ENCODE data around the gene ZNF808. TPM values are rescaled to one million over a fixed set of nuclear protein-coding genes. Genes with fewer than 3 reads are reported as not detected.
"Not testable (repeated sequence)": the region's sequence is repeated elsewhere in the genome, so short reads cannot be mapped to it uniquely, and the experiment has no call there.

Gene ZNF808
- polyA plus RNA-seq, 4 donors, result 1.1 to 15.2 (median 4.1) TPM

DNA sequence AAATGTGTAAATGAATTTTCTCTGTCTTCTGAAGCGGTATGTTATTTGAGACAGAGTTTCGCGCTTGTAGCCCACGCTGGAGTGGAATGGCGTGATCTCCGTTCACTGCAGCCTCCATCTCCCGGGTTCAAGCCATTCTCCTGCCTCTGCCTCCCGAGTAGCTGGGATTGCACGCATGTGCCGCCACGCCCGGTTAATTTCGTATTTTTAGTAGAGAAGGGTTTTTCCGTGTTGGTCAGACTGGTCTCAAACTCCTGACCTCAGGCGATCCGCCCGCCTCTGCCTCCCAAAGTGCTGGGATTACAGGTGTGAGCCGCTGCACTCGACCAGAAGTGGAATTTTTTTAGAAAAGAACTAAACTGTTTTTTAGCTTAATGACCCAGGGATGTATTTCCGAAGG lies 3.4 kb upstream of the ZNF808 start:
- no peak for DNase-seq
- Histone ChIP-seq H3K4me3 (ENCODE audit: low read depth in 1 of 3, low read length in 3 of 3) (no peak overlapping the region), H3K9me3 (ENCODE audit: control insufficient read depth in 2 of 2, insufficient read depth in 1 of 2, low read depth in 1 of 2, low read length in 1 of 2) (peaks cover 3 to 24% of the 10 kb centered on the region in 2 donors), H3K27ac (ENCODE audit: low read depth in 1 of 3, low read length in 2 of 3) (no peak overlapping the region), H3K36me3 (ENCODE audit: control insufficient read depth in 3 of 3, insufficient read depth in 2 of 3, low read depth in 1 of 3, low read length in 3 of 3) (no peaks in the 10 kb centered on the region), H3K4me1 (ENCODE audit: control insufficient read depth in 3 of 3, insufficient read depth in 2 of 3, low read depth in 1 of 3, low read length in 2 of 3) (peaks cover 0 to 2% (median 0%) of the 10 kb centered on the region in 3 donors), H3K27me3 (ENCODE audit: control insufficient read depth in 3 of 3, insufficient read depth in 3 of 3, low read length in 3 of 3) (no peaks in the 10 kb centered on the region)
- 88 to 95% (median 89%) methylated on average over 20 of the region's 20 CpGs for WGBS, 3 donors
- no peak for FAIRE-seq

DNA sequence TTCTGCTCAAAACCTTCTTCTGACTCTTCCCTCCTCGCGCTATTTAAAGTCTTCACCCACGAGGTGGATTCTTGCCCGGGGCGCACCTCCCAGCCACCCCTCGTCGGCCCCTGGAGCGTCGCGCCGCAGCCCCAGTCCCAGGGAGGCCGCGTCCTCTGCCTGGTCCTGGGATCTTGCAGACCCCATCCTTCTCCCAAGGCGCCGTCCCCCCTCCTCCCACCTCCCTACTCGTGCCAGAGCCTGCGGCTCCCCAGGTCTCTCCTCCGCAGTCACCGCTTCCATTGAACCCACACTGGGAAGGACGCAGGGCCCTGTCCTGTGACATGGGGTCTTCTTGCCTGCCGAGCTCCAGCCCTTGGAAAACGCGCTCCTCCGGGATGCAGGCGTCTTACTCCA lies 486 bp downstream of the ZNF808 start:
- Histone ChIP-seq H3K4me3 (ENCODE audit: low read depth in 1 of 3, low read length in 3 of 3) (peak overlapping the region; percentile 87 to 93 (median 90)), H3K27ac (ENCODE audit: low read depth in 1 of 3, low read length in 2 of 3) (peak overlapping the region; percentile 89 to 98 (median 95)), H3K9me3 (ENCODE audit: control insufficient read depth in 2 of 2, insufficient read depth in 1 of 2, low read depth in 1 of 2, low read length in 1 of 2) (peaks cover 0 to 13% of the 10 kb centered on the region in 2 donors), H3K36me3 (ENCODE audit: control insufficient read depth in 3 of 3, insufficient read depth in 2 of 3, low read depth in 1 of 3, low read length in 3 of 3) (peaks cover 0 to 10% (median 0%) of the 10 kb centered on the region in 3 donors), H3K27me3 (ENCODE audit: control insufficient read depth in 3 of 3, insufficient read depth in 3 of 3, low read length in 3 of 3) (no peaks in the 10 kb centered on the region), H3K4me1 (ENCODE audit: control insufficient read depth in 3 of 3, insufficient read depth in 2 of 3, low read depth in 1 of 3, low read length in 2 of 3) (peaks cover 0 to 3% (median 0%) of the 10 kb centered on the region in 3 donors)
- FAIRE-seq, result no peak
- WGBS, 3 donors, result 1 to 2% (median 2%) methylated on average over 25 of the region's 25 CpGs
- peak in 1 of 2 donors; percentile 66 for DNase-seq

DNA sequence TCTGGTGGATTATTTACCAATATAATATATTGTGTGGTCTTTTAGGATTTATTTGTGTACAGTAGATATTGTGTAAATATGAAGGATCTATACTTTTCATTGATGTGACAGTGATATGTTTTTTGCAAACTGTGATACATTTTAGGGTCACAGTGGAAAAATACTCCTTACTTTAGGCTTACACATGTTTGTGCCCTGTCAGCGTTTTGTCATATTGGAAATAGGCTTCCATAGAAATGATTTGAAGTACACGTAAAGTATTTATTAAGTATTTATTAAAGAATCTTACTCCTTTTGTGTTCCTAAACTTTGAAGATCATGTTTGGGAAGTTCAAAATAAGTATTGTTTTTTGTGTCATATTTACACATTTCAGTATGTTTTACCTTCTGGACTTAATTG lies 5.0 kb downstream of the ZNF808 start:
- FAIRE-seq, result no peak

DNA sequence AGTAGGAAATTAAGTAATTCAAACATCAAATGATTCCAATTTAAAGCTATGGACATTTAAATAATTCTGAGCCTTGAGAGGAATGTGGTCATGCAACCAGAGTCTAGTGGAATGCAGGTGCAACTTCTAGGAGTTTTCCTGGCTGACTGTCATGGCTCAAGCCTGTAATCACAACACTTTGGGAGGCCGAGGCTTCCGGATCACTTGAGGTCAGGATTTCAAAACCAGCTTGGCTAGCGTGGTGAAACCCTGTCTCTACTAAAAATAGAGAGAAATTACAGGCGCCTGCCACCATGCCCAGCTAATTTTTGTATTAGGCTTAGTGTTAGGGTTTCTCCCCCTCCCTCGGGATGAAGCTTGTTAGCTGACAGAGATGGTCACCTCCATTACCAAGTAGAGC lies 6.4 kb downstream of the ZNF808 start:
- DNase-seq (no peak), FAIRE-seq (no peak)
- H3K4me1 ChIP-seq (ENCODE audit: control insufficient read depth in 3 of 3, insufficient read depth in 2 of 3, low read depth in 1 of 3, low read length in 2 of 3), result peaks cover 0 to 5% (median 3%) of the 10 kb centered on the region in 3 donors
- no peak overlapping the region for H3K27ac ChIP-seq (ENCODE audit: low read depth in 1 of 3, low read length in 2 of 3)
- H3K27me3 ChIP-seq (ENCODE audit: control insufficient read depth in 3 of 3, insufficient read depth in 3 of 3, low read length in 3 of 3), result no peaks in the 10 kb centered on the region
- H3K4me3 ChIP-seq (ENCODE audit: low read depth in 1 of 3, low read length in 3 of 3), result no peak overlapping the region
- WGBS, 3 donors, result 78 to 96% (median 83%) methylated on average over 5 of the region's 5 CpGs
- peaks cover 1 to 5% of the 10 kb centered on the region in 2 donors for H3K9me3 ChIP-seq (ENCODE audit: control insufficient read depth in 2 of 2, insufficient read depth in 1 of 2, low read depth in 1 of 2, low read length in 1 of 2)
- peaks cover 0 to 24% (median 13%) of the 10 kb centered on the region in 3 donors for H3K36me3 ChIP-seq (ENCODE audit: control insufficient read depth in 3 of 3, insufficient read depth in 2 of 3, low read depth in 1 of 3, low read length in 3 of 3)

More for the DNA sequence above, 5.0 kb downstream of the ZNF808 start:
- peaks cover 0 to 5% (median 3%) of the 10 kb centered on the region in 3 donors for H3K4me1 ChIP-seq (ENCODE audit: control insufficient read depth in 3 of 3, insufficient read depth in 2 of 3, low read depth in 1 of 3, low read length in 2 of 3)
- peaks cover 0 to 24% (median 13%) of the 10 kb centered on the region in 3 donors for H3K36me3 ChIP-seq (ENCODE audit: control insufficient read depth in 3 of 3, insufficient read depth in 2 of 3, low read depth in 1 of 3, low read length in 3 of 3)
- H3K27me3 ChIP-seq (ENCODE audit: control insufficient read depth in 3 of 3, insufficient read depth in 3 of 3, low read length in 3 of 3), result no peaks in the 10 kb centered on the region
- H3K9me3 ChIP-seq (ENCODE audit: control insufficient read depth in 2 of 2, insufficient read depth in 1 of 2, low read depth in 1 of 2, low read length in 1 of 2), result peaks cover 1 to 2% of the 10 kb centered on the region in 2 donors
- DNase-seq, result no peak
- H3K27ac ChIP-seq (ENCODE audit: low read depth in 1 of 3, low read length in 2 of 3), result no peak overlapping the region
- WGBS, 3 donors, result 97 to 100% (median 99%) methylated on average over 2 of the region's 2 CpGs
- no peak overlapping the region for H3K4me3 ChIP-seq (ENCODE audit: low read depth in 1 of 3, low read length in 3 of 3)

DNA sequence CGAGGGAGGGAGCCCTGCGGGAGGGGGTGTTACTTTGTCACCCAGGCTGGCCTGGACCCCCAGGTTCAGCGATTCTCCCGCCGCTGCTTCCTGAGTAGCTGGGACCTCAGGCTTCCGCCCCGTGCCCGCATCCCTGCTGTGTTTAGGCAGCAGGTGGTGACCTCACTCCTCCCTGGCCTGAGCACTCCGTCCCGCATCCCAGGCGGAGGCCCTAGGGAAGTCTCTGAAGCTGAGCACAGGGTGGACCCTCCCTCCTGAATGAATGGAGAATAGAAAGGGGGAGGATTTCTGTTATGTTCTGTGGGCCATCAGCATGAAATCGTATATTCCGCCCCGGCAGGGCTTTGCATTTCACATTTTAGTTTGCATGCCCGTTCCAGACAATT lies 7.9 kb downstream of the ZNF808 start:
- Histone ChIP-seq H3K9me3 (ENCODE audit: control insufficient read depth in 2 of 2, insufficient read depth in 1 of 2, low read depth in 1 of 2, low read length in 1 of 2) (peaks cover 1 to 16% of the 10 kb centered on the region in 2 donors), H3K27ac (ENCODE audit: low read depth in 1 of 3, low read length in 2 of 3) (peak overlapping the region in 2 of 3 donors; percentile 31 to 89), H3K36me3 (ENCODE audit: control insufficient read depth in 3 of 3, insufficient read depth in 2 of 3, low read depth in 1 of 3, low read length in 3 of 3) (peaks cover 0 to 31% (median 15%) of the 10 kb centered on the region in 3 donors), H3K4me3 (ENCODE audit: low read depth in 1 of 3, low read length in 3 of 3) (peak overlapping the region in 2 of 3 donors; percentile 10 to 70)
- H3K4me1 ChIP-seq (ENCODE audit: control insufficient read depth in 3 of 3, insufficient read depth in 2 of 3, low read depth in 1 of 3, low read length in 2 of 3); H3K27me3 ChIP-seq (ENCODE audit: control insufficient read depth in 3 of 3, insufficient read depth in 3 of 3, low read length in 3 of 3); DNase-seq; FAIRE-seq: not testable (repeated sequence)
- WGBS, 3 donors, result 19 to 78% (median 63%) methylated on average over 12 to 15 of the region's 15 CpGs

DNA sequence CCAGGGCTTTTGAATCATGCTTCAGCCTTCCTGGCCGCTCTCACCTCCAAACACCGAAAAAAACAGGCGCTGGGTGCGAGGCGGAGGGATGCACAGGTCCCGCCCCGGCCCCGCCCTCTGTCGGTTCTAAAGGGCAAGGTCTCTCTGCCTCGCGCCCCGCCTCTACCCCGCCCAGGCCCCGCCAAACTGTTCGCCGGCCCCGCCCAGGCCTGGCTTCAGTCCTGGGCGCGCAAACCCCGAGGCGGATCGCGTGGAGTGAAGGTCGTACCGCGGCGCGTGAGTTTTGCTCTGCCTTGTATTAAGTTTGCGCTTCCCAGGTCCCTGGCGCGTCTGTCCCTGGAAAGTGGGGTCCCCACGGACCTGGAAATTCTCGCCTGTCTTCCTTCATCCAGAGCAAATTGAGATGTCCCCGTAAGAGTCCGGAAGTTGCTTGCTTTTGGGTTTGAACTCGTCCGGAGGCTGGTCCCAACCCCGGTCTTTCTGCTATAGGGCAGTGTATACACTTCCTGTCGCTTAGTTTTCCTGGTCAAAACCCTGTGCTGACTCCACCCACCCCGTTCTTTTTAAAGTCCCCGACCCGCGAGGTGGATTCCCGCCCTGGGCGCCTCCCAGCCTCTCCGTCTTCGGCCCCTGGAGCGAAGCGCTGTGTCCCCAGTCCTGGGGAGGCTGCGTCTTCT lies 8.4 kb downstream of the ZNF808 start:
- Histone ChIP-seq H3K9me3 (ENCODE audit: control insufficient read depth in 2 of 2, insufficient read depth in 1 of 2, low read depth in 1 of 2, low read length in 1 of 2) (peaks cover 1 to 18% of the 10 kb centered on the region in 2 donors), H3K36me3 (ENCODE audit: control insufficient read depth in 3 of 3, insufficient read depth in 2 of 3, low read depth in 1 of 3, low read length in 3 of 3) (peaks cover 0 to 27% (median 16%) of the 10 kb centered on the region in 3 donors), H3K4me1 (ENCODE audit: control insufficient read depth in 3 of 3, insufficient read depth in 2 of 3, low read depth in 1 of 3, low read length in 2 of 3) (peaks cover 0 to 5% (median 0%) of the 10 kb centered on the region in 3 donors), H3K4me3 (ENCODE audit: low read depth in 1 of 3, low read length in 3 of 3) (peak overlapping the region; percentile 10 to 70 (median 53)), H3K27me3 (ENCODE audit: control insufficient read depth in 3 of 3, insufficient read depth in 3 of 3, low read length in 3 of 3) (no peaks in the 10 kb centered on the region), H3K27ac (ENCODE audit: low read depth in 1 of 3, low read length in 2 of 3) (peak overlapping the region; percentile 36 to 91 (median 89))
- WGBS, 3 donors, result 22 to 71% (median 50%) methylated on average over 50 of the region's 50 CpGs
- peak; percentile 49 to 95 for DNase-seq
- no peak for FAIRE-seq

DNA sequence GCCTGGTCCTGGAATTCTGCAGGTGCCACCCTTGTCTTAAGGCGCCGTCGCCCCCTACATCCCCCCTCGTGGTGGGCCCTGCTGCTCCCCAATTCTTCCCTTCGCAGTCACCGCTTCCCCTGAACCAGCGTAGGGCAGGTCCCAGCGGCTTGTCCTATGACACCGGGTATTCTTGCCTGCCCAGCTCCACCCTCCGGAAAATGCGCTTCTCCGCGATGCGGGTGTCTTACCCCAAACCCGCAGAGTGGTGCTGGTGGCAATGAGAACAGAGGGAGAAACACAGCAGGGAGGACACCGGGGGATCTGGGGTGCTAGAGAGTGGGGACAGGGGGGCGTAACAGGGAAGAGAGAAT lies 9.0 kb downstream of the ZNF808 start:
- H3K9me3 ChIP-seq (ENCODE audit: control insufficient read depth in 2 of 2, insufficient read depth in 1 of 2, low read depth in 1 of 2, low read length in 1 of 2), result peaks cover 1 to 23% of the 10 kb centered on the region in 2 donors

DNA sequence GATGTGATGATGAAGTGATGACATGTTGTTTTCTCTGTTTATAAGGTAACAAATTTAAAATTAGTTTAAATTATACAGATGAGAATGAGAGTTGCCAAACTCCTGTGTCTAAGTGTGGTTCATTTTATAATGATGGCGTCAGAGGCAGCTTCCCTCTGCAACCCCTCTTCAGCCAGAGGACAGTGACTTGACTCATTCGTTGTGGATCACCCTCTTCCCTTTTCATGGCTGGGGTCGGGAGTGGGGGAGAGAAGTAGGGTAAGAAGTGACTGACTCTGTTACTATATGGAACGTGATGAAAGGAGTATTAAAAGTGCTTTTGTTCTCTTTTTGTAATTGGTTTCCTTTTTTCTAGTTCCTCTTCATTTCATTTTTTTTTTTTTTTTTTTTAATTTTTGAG lies 11.3 kb downstream of the ZNF808 start:
- not testable (repeated sequence) for DNase-seq; H3K27me3 ChIP-seq (ENCODE audit: control insufficient read depth in 3 of 3, insufficient read depth in 3 of 3, low read length in 3 of 3); H3K4me3 ChIP-seq (ENCODE audit: low read depth in 1 of 3, low read length in 3 of 3); H3K4me1 ChIP-seq (ENCODE audit: control insufficient read depth in 3 of 3, insufficient read depth in 2 of 3, low read depth in 1 of 3, low read length in 2 of 3); H3K27ac ChIP-seq (ENCODE audit: low read depth in 1 of 3, low read length in 2 of 3); FAIRE-seq
- peaks cover 1 to 36% of the 10 kb centered on the region in 2 donors for H3K9me3 ChIP-seq (ENCODE audit: control insufficient read depth in 2 of 2, insufficient read depth in 1 of 2, low read depth in 1 of 2, low read length in 1 of 2)
- 77 to 87% (median 78%) methylated on average over 4 of the region's 4 CpGs for WGBS, 3 donors
- peaks cover 3 to 29% (median 18%) of the 10 kb centered on the region in 3 donors for H3K36me3 ChIP-seq (ENCODE audit: control insufficient read depth in 3 of 3, insufficient read depth in 2 of 3, low read depth in 1 of 3, low read length in 3 of 3)

More for the DNA sequence above, 9.0 kb downstream of the ZNF808 start:
- Histone ChIP-seq H3K4me1 (ENCODE audit: control insufficient read depth in 3 of 3, insufficient read depth in 2 of 3, low read depth in 1 of 3, low read length in 2 of 3) (peaks cover 0 to 5% (median 0%) of the 10 kb centered on the region in 3 donors), H3K27ac (ENCODE audit: low read depth in 1 of 3, low read length in 2 of 3) (peak overlapping the region; percentile 36 to 91 (median 89)), H3K36me3 (ENCODE audit: control insufficient read depth in 3 of 3, insufficient read depth in 2 of 3, low read depth in 1 of 3, low read length in 3 of 3) (peaks cover 0 to 26% (median 17%) of the 10 kb centered on the region in 3 donors), H3K4me3 (ENCODE audit: low read depth in 1 of 3, low read length in 3 of 3) (peak overlapping the region; percentile 10 to 70 (median 53)), H3K27me3 (ENCODE audit: control insufficient read depth in 3 of 3, insufficient read depth in 3 of 3, low read length in 3 of 3) (no peaks in the 10 kb centered on the region)
- DNase-seq, result no peak
- 27 to 76% (median 58%) methylated on average over 17 of the region's 17 CpGs for WGBS, 3 donors
- no peak for FAIRE-seq

Measured in small intestine (tissue), 7 donors.